Occipital lobe (tissue), 2 donors: ENCODE results near the gene RDH16. TPM values are rescaled to one million over a fixed set of nuclear protein-coding genes. Genes with fewer than 3 reads are reported as not detected.
A peak's percentile ranks its signal among the peaks of the same experiment; 100 is the strongest.

Experiments
- DNase-seq: peaks from one replicate; lab custom pipeline; 2025; lab: John Stamatoyannopoulos, UW
- total RNA-seq: library from RNA; depleted of rRNA; stranded (reverse); fragments of >200 nt; gene quantifications from one replicate; pipeline ENCODE4 v1.2.3, GENCODE V29; 2014

Gene RDH16, protein sequence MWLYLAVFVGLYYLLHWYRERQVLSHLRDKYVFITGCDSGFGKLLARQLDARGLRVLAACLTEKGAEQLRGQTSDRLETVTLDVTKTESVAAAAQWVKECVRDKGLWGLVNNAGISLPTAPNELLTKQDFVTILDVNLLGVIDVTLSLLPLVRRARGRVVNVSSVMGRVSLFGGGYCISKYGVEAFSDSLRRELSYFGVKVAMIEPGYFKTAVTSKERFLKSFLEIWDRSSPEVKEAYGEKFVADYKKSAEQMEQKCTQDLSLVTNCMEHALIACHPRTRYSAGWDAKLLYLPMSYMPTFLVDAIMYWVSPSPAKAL
- 0.62 TPM for total RNA-seq

GRCh38 chr12:56957229-56958052 lies at the start of gene RDH16:
Gene RDH16 (minus strand): TSS chr12:56957608. CDS start chr12:56957462, 146 bp downstream.
- DNase-seq: no peak

- DNase-seq: no peak
Observed at GRCh38 chr12:57006809-57007475, 49.5 kb upstream of the RDH16 start.

DNA sequence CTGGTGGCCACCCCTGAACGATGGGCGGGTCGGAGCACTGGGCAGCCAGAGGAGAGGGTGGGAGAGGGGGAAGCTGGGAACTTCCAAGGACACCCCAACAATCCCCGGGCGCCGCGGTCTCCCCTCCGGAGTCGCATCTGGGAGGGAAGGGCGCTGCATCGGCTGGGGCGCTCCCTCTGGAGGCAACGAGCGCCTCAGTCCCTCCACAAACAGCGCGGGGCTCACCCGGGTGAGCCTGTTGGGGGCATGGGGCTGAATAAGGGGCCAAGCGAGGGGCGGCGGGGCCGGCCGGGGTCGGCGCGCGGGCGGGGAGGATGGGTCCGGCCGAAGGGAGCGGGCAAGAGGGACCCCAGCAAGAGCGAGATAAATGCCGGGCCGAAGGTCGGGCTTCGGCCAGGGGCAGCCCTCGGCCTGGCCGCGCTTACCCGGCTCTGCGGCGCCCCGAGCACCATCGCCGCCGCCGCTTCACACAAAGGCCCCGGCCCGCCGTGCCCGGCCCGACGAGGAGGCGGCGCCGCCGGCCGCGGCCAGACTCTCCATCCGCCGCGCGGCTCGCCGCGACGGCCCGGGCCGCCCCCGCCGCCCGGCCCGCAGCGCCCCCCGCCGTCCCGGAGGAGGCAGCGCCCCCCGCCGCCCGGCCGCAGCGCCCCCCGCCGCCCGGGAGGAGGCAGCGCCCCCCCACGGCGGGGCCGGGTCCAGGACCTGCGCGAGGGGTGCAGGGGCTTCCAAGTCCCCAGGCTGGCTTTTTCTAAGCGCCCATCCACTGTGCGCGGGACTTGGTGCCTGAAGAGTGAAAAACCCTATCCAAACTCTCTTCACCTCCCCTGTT lies 48.8 kb upstream of the RDH16 start, which contains the start of gene ZBTB39:
TSS of gene ZBTB39 (minus strand) at position 567 of the 829 bp plus-strand sequence. CDS start 1,629 bp downstream, outside the sequence.
- DNase-seq: peak; percentile 43

- DNase-seq: no peak
Observed at GRCh38 chr12:57004651-57005050, 47.2 kb upstream of the RDH16 start.

DNA sequence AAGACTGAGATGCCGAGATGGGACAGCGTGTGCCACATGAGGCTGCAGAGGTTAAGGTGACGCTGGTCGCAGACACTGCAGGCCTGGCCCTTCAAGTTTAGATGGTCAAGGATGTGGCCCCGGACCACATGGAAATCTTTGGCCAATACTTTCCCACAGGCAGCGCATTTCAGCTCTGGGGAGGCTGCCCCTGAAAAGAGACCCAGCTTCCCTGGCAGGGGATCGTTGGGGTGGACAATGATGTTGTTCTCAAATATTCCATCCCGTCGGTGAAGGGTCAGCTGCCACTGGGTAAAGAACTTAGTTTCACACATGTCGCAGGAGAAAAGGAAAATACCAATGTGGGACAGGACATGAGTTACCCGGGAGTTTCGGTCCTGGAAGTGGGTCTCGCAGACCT lies 46.0 kb upstream of the RDH16 start:
- DNase-seq: no peak

DNA sequence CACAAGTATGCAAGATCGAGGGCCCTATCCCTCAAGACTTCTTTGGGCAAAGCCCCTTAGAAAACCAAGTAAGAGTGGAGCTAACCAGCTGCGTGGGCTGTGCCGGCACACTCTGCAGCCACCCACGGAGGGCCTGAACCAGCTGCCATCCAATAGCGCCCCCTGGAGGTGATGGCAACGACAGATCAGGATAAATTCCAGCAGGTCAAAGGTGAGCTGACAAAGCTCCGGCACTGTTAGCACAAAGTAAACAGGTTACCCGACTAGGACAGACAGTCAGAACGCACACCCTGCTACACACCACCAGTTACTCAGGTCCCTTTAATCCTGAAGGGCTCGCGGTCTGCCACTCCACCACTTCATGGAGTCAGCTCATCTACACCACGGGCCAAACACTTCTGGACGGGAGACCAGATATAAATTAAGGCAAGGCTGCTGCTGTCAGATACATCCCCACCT lies 44.1 kb upstream of the RDH16 start:
- DNase-seq: no peak

GRCh38 chr12:57000393-57000792 lies 43.0 kb upstream of the RDH16 start:
- no peak for DNase-seq

GRCh38 chr12:56999456-56999855 lies 42.0 kb upstream of the RDH16 start:
- DNase-seq: no peak

GRCh38 chr12:56998981-56999380 lies 41.6 kb upstream of the RDH16 start:
- no peak for DNase-seq

DNA sequence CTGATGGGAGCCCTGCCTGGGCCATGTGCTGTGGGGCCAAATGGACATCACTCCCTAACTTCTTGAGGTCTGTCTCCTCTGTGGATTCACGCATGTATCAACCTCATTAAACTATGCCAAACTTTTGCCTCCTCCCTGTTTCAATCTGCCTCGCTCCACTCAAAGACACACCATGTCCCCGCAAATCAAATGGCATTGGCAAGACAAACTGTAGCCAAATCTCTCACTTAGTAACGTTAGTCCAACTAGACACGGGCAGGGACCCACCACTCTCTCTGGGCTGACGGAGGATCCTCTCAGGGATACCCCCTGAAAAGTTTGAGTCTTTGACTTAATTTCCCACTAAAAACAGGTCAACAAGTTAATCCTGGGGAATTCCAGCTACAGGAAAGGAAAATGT lies 40.9 kb upstream of the RDH16 start:
- DNase-seq: no peak

DNA sequence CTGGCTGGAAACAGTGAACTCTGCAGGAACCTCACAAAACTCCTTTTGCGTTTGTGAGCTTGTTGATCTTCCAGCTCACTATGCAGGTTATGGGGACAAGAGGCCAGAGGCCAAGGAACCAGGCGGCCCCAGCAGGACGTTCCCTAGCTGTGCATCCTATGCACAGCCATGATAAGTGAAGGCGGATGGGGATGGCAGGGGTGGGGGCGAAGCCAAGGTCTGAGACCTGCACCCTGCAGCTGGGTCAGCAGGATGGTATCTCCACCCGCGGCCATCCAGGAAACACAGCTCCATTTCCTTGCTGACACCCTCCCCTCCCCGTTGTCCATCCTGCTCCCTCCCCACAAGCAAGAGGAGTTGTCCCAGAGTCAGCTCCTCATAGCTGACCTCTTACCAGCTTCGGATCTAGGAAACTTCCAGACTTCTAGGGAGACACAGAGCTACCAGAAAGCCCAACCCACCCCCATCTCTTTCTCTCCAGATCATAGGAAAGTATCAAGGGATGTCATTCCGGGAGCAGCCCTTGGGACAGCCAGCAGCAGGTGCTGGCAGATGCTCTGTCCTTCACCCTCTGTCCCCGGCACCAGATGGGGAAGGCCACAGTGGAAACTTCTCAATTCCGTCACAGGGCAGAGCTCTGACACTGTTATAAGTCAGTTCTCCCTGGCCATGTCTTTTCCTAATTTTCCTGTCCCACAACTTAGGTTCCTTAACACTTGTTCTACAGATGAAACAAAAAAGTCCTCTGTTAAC lies 39.6 kb upstream of the RDH16 start:
- DNase-seq: no peak

DNA sequence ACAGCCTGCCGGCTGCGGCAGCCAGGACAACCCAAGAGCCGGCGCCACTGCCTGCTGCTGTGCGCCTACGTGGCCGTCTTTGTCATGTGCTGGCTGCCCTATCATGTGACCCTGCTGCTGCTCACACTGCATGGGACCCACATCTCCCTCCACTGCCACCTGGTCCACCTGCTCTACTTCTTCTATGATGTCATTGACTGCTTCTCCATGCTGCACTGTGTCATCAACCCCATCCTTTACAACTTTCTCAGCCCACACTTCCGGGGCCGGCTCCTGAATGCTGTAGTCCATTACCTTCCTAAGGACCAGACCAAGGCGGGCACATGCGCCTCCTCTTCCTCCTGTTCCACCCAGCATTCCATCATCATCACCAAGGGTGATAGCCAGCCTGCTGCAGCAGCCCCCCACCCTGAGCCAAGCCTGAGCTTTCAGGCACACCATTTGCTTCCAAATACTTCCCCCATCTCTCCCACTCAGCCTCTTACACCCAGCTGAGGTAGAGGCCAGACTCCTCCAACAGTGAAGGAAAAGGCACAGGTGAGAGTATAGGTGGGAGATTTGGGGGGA lies 38.6 kb upstream of the RDH16 start:
- DNase-seq: no peak

GRCh38 chr12:56995201-56995929 lies 38.0 kb upstream of the RDH16 start:
- DNase-seq: no peak

- no peak for DNase-seq
Observed at GRCh38 chr12:56994231-56994746, 36.9 kb upstream of the RDH16 start.

DNA sequence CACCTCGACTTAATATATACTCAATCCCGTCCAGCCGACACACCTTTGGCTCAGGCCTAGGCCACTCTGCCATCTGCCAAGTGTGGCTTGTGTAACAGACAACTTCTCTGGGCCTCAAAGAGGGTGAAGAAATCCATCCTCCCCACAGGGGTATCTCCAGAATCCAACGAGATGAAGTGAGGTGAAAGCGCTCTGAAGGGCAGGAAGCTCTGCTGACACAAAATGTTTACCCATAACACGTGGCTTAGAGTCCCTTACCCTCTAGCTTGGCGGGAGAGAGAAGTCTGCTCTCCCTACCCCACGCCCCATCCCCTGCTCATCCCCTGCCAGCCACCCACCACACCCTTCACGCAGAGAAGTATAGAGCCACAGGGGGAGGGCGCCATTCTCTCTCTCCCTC lies 35.9 kb upstream of the RDH16 start:
- DNase-seq: no peak

DNA sequence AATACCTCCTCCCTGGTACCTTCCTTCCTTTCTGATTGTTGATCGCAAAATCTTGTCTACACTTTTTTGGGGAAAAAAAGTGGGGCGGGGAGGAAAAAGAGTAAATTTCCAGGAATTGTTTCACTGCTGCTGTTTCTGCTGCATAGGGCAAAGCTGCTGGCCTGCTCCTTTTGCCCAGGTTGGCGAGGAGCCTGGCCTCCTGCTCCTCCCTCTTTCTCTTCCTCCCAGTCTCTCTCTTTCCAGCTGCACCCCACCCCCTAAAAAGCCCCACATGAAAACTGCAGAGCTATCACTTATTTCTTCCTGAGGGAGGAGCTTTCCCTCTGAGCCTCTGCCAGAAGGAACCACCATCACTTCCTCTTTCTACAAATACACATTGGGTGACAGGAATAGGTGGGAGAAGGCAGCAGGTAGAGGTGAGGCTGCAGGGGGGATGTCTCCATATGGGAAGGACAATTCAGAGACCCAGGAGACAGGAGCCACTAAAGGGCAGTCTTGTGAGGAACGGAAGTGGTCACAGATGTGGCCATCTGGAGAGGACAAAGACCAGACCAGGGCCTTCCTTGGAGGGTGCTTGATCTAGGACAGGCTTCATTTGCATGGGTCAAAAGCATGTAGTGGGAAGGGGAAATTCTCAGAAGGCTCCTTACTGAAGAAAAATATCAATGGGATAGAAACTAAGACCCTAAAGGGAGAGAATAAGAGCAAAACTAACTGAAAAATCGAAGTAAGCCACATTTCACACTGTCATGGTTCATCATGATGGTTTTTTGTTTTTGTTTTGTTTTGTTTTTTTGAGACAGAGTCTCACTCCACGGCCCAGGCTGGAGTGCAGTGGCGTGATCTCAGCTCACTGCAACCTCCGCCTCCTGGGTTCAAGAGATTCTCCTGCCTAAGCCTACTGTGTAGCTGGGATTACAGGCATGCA lies 34.2 kb upstream of the RDH16 start:
- no peak for DNase-seq

- no peak for DNase-seq
Observed at GRCh38 chr12:56990648-56991318, 33.4 kb upstream of the RDH16 start.
